WI38 (cell line): ENCODE measurements around the gene NPIPB9.
"Not testable (repeated sequence)": the region's sequence is repeated elsewhere in the genome, so short reads cannot be mapped to it uniquely, and the experiment has no call there.

ENCODE experiments used
- H3K4me3 ChIP-seq: 2 replicates; pipeline ENCODE4 v1.5.1; 2011; ENCODE audit warnings: low read depth, mild to moderate bottlenecking, control low read depth, low read length

The NPIPB9 gene

DNA sequence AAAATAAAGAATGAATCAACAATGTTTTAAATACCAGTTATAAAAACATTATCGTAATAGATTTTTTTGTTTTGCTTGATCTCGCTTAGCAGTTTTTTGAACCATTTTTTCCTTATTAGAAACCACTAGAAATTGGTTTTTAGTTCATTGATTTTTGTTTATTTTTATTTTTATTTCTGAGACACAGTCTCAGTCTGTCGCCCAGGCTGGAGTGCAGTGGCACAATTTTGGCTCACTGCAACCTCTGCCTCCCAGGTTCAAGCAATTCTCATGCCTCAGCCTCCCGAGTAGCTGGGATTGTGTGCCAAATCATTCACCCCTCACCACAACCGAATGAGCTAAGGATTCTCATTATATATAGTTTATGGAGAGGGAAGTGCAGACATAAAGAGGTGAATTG is at the start of gene NPIPB9:
TSS of gene NPIPB9 (plus strand) at position 301 of the 400 bp plus-strand sequence.
- H3K4me3 ChIP-seq: not testable (repeated sequence)

DNA sequence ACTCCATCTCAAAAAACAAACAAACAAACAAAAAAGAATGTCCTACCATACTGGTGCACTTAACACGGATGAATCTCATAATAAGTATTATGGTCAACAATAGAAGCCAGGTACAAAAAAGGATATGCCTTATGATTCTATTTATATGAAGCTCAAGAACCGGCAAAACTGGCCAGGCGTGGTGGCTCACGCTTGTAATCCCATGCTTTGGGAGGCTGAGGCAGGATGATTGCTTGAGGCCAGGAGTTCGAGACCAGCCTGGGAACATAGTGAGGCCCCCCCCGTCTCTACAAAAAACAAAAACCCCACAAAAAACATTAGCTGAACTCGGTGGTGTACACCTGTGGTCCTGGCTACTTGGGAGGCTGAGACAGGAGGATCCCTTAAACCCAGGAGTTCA is 47.3 kb upstream of the NPIPB9 start:
- not testable (repeated sequence) for H3K4me3 ChIP-seq

DNA sequence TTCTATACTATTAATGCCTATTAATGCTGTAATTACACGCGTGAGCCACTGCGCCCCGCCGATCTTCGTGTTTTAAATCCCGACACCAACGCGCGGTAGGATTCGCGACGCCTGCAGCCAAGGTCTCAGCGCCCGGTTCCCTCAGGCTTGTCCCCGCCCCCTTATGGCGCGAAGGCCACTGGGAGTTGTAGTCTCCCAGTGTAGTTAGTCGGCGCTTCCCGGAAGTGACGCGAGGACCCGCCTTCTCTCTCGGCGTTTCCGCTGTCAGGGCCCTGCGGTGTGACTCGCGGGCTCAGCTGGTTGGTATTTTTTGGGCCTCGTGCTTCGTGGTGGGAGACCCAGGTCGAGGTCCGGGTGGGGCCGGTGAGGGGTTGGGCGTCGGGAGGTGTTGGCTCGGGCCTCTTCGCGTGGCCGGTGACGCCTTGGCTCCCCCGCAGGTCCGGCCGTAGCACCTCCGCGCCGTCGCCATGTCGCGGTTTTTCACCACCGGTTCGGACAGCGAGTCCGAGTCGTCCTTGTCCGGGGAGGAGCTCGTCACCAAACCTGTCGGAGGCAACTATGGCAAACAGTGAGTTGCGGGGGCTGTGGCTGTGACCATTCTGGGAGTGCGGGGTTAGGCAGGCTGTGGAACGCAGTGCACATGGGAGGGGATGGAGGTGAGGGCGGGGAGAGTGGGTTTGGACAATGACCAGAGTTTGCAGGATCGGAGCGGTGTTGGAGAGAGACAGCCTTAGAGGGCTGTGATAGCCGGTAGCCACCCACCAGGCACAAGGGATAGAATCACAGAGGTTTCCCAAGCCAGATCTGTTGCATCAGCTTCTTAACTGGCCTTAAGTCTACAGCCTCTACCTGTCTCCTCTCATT is 40.1 kb upstream of the NPIPB9 start, which contains the start of gene EIF3C:
TSS of gene EIF3C (plus strand) at position 245 of the 864 bp plus-strand sequence. CDS start at position 468, 223 bp downstream.
- peak within 1 kb of the TSS; percentile 47 for H3K4me3 ChIP-seq

DNA sequence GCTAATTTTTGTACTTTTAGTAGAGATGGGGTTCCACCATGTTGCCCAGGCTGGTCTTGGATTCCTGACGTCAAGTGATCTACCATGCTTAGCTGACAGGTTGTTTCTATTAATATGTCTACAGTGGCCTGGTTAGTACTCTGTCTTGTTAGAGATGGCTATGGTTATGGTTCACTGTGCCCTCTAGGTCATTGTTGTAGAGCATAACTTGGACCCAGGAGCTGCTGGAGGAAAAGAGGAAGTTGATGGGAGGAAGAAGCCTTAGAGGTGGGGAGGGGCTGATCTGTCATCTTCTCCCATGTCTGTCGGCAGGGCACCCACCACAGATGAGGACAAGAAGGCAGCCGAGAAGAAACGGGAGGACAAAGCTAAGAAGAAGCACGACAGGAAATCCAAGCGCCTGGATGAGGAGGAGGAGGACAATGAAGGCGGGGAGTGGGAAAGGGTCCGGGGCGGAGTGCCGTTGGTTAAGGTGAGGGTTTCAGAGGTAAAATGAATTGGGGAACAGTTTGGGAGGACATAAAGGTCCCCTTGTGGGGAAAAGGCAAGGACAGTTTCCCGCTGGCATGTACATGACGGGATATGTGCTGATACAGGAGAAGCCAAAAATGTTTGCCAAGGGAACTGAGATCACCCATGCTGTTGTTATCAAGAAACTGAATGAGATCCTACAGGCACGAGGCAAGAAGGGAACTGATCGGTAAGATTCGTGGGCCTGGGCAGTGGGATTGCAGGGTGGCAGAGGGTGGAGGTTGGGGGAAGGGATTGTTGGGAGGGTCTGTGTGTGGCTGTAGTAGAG is 28.5 kb upstream of the NPIPB9 start:
- not testable (repeated sequence) for H3K4me3 ChIP-seq

DNA sequence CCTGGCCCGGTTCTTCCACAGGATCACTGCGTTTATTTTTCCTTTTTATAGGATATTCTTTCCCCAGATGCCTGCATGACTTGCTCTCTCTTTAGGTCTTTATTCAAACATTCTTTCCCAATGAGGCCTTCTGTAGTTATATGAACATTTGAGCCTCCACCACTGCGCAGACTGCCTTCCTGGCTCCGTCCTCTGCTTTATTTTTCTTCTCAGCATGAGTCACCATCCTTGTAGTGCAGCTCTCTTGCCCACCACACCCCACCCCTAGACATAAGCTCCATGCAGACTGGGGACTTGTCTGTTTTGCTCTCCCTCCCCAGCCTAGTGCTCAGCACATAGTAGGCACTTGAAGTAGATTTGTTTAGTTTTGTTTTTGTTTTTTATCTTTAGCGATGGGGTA is 20.3 kb upstream of the NPIPB9 start:
- not testable (repeated sequence) for H3K4me3 ChIP-seq

DNA sequence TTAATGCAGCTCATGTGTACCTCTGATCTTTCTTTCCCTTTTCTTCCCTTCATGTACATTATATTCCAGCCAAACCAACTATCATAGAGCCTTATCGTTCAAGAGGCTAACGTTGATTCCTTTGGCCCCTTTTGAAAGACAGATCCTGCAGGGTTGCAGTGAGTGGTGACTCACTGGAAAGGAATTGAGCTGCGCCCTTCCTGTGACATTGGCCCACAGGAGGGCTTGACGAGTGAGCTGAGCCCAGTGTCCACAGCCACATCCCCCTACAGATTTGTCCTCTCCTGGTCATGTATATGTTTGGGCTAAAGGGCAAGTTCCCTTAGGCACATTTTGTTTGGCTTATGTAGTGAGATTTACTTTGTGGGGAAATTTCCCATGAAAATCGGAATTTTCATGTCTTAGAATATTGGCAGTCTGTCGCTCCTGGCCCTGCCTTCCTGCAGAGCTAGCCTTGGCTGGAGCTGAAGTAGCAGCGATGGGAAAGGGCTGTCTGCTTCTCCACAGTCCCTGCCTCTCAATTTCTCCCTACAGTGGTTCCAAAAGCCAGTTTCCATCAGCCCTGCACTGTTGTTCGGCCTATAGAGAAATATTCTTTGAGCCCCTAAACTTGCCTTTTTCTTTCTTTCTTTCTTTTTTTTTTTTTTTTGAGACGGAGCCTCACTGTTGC is 19.0 kb upstream of the NPIPB9 start:
- not testable (repeated sequence) for H3K4me3 ChIP-seq

DNA sequence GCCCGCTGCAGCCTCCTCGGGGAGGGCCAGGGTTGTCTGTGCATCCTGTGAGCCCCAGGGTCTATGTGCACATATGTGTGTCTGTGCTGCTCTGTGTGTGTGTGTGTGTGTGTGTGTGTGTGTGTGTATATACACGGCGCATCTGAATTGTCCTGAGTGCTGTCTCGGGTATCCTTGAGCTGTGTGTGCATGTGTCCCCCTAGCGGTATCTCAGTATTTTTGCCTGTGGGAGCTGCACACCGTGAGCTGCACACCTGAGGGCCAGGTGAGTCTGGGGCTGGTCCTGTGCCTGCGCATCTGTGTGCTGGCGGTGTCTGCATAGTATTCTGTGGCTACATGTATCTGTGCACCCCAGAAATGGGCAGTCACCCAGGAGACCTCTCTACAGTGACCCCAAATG is 11.8 kb upstream of the NPIPB9 start:
- not testable (repeated sequence) for H3K4me3 ChIP-seq

DNA sequence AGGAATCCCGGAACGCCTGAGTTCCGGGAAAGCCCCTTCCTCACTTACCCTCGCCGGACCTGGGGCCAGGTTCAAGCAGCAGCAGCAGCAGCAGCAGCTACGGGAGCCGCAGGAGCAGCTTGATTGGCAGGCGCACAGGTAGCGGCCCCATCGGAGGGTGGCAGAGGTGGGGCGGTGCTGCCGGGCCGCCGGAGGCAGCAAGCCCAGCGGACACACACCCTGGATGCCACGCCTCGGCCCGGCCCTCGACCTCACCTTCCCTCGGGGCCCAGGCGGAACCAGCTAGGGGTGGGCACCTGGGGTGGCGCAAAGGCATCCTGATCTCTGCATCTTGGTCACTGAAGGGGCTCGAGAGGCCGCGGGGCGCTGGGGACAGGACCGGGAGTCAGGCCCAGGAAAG is 11.0 kb upstream of the NPIPB9 start:
- H3K4me3 ChIP-seq: not testable (repeated sequence)

DNA sequence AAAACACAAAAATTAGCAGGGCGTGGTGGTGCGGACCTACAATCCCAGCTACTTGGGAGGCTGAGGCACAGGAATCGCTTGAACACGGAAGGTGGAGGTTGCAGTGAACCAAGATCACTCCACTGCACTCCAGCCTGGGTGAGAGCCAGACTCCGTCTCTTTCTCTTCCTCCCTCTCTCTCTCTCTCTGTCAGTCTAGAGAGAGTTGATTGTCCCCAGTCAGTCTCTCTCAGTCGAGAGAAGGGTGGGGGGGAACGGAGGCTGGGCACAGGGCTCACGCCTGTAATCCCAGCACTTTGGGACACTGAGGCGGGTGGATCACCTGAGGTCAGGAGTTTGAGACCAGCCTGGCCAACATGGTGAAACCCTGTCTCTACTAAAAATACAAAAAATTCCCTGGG is 10.3 kb upstream of the NPIPB9 start:
- H3K4me3 ChIP-seq: not testable (repeated sequence)

DNA sequence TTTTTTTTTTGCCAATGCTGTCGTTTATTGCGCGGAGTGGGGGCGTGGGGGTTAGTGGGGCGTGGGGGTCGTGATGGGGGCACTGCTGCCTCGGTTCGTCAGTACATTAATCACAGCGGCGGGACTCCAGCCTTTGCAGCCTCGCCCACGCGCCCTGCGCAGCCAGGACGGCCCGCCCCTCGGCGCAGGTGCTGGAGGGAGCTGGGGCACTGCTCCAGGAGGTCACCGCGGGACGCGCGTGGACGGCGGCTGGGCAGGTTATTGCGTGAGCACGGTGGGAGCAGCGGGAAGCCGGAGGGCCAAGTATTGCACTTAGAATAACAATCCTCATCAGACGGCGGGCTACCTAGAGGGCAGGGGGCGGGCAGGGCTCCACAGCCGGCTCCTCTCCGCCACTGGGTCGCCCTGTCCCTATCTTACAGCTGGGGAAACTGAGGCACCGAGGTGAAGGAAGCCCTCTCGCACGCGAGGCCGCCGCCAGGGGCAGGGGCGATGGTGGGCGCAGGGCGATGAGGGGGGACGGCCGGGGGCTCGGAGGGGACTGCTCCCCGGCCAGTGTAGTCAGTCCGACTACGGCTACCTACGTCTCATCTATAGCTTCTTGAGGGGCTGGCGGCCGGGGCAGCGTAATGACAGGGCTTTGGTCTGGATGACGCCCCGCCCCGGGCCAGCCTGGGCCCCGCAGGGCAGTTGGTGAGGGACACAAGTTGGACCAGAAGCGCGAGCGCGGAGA is 4.8 kb upstream of the NPIPB9 start:
- H3K4me3 ChIP-seq: not testable (repeated sequence)

DNA sequence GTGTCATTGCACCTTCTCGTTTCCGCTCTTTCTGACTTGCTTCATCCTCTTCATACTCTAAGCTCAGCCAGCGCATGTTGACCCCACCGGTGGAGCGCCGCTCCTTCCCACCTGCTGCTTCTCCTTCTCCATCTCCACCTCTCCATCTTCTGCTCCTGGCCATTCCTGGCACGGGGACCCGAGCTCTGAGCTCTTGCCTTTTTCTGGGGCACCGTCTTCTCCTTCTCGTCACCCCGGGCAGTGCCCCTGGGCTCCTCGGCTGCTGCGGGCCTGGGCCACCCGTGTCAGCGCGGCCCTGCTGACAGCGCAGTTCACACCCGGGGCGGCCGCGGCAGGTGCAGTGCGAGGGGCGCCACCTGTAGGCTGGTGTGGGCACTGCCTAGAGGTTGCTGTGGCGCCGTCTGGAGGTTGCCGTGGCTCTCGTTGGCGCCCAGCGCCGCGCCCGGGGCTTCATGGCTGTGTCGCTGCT is 1.6 kb upstream of the NPIPB9 start:
- H3K4me3 ChIP-seq: not testable (repeated sequence)

DNA sequence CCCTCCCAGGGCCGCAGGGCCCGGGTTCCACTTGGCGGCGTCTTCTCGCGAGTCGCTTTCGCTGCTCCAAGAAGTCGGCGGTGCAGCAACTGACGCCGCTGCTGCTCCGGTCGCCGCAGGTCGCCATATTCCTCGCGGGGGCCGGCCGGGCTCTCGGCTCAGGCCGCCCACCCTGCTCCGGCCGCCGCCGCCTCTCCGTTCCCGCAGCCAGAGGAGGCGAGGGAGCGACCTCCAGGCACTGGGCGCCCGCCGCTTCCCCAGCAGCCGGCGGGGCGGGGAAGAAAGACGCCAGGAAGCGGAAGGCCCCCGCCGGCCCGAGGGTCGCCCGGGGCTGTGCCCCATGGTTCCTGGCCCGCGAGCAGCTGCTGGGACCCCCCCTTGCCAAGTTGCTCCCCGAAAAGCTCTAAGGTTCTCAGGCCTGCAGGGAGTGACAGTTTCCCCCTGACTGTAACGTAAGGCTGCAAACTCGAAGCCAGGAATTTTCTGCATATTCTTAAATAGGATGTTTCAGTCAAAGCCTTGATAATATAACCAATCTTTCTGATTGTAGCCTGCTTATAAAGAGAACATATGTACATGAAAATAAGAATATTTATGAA is 1.0 kb upstream of the NPIPB9 start:
- not testable (repeated sequence) for H3K4me3 ChIP-seq

DNA sequence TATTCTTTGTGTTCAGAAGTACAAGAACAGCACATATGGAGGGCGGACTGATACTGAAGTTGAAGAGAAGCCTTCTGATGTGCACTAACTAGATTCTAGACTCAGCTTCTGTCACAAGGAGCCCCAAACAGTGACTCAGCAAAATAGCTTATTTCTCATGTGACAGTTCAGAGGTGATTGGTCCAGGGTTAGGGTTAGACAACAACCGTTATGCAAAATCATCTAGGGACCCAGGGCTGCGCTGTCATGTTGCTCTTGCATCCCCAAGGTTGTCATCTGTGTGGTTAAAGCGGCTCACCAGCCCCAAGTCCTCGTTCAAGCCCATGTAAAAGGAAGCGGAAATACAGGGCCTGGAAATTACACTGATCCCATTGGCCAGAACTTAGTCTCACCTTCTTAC is 30.1 kb downstream of the NPIPB9 start:
- H3K4me3 ChIP-seq: not testable (repeated sequence)

DNA sequence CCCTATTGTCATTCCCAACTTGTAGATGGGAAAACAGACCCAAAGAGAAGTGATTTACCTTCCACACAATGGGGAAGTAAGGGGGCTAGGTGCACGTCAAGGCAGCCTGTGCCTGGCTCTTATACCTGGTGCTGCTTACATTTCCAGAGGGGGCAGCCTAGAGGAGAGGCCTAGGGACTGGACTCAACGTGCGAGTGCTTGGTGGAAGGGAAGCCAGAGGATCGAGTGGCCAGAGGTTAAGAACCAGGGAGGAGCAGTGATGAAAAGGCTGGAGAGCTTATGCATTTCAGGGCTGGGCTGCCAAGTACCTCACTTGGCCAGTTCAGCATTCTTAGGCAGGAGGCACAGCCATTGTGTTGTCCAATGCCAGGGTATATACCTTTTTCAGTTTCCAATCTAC is 30.8 kb downstream of the NPIPB9 start:
- H3K4me3 ChIP-seq: not testable (repeated sequence)
